ENCODE results near the gene TCAP.
"Not testable (repeated sequence)": the region's sequence is repeated elsewhere in the genome, so short reads cannot be mapped to it uniquely, and the experiment has no call there.

Gene TCAP

DNA sequence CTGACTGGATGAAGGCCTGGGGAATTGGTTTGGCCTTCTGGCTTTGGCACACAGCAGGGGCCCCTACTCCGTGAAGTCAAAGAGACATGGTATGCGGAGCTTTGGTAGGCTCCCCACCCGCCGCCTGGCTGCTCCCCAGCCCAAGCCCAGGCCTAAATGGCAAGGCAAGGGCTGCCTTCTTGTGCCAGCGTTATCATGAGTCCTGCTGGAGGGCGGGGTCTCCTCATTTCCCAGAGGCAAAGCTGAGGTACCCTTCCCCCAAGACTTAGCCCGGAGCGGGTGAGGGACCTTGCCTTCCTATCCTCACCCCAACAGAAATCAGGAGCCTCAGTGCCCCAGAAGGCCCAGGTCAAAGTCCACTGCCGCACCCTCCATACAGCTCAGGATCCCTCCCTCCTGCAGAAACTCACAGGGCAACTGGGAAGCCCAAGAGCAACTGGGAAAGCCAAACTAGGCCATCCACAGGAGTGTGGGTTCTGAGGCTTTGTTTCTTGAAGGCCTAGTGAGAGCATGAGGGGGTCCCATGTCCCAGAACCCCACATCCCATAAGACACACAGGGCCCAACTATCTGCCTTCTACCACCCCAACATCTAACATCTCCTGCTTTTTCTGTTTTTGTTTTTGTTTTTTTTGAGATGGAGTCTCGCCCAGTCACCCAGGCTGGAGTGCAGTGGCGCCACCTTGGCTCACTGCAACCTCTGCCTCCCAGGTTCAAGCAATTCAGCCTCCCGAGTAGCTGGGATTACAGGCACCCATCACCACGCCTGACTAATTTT lies 13.4 kb downstream of the TCAP start:
- no peak for DNase-seq

DNA sequence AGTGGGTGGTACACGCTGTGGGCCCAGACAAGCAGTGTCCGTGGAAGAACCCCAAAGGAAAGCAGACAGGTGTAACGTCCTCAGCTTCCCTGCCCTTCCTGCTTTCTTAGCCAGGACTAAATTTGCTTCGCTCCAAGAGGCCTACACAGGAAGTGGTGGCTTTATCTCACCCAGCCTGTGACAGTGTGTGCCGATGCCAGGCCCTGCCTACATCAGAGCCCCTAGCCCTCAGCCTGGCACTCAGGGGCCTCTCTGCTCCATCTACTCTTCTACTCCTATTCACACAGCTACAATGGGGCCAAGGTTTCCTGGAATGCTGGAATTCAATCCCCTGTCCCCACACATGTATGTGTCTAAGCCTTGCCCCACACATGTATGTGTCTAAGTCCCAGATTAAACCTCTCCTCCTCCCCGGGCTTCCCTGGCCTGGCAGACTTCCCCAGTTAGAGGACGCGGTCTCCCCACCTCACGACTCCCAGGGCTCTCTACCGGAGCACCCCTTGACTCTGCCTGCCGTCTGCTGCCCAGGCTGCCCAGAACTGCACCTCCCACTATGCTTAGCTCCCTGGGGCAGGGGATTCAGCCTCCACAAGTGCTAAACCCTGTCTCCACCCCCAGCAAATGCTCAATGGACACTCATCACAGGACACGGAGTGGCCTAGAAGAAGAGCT lies 14.5 kb downstream of the TCAP start:
- DNase-seq: no peak

DNA sequence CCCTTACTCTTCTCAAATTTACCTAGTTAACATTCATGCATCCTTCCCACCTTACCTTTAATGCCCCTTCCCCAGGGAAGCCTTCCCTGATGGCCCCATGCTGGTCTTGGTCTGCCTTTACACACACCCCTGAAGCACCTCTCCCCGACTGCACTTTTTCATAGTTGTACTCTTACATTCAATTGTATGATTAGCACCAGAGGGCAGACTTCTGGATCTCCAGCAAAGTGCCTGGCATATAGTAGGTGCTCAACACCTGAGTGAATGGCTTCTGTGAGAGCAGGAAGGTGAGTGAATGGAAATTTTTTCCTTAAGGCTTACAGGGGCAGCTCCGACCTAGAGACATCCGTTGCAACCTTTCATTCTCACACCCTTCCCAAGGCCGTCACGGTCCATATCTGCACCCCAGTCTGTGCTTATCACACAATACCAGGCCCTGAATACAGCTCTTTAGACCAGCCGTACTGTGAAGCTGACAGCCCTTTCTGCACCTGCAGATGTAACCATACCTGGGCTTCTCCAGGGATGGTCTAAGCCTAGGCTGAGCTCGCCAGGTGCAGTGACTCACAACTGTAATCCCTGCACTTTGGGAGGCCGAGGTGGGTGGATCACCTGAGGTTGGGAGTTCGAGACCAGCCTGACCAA lies 18.3 kb downstream of the TCAP start:
- no peak for DNase-seq

DNA sequence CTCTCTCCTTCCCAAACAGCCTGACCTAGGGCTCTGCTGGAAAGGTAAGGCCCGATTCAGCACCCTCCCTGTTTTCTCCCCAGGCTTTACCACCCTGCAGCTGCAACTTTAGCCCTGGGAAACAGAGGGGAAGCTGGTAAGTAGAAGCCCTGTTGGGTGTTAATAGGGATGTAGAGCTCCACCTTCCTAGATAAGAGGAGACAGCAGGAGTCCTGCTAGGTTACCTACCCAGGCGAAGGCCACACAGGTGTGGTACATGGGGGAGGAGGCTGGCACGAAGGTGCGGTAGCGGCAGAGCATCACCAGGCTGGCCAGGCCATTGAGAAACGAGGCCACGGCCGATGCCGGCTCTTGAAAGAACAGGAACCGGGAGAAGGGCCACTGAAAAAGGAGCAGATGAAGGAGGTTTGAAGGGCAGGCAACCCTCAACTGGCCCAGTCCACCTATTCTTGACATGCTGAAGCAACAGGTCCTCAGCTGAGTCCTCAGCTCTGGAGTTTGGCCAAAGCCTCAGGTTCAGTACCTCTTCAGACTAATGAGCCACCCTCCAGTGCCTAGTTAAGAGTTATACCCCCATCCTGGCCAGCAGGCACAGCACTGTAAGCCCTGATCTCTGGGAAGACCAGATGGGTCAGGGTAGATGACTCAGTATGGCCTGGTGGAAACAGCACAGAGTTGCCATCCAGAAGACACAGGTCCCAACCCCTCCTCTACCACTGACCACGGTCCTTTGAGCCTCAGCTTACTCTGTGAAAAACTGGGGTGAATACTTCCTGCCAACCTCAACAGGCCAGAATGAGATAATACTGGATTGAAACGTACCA lies 19.4 kb downstream of the TCAP start:
- DNase-seq: no peak

DNA sequence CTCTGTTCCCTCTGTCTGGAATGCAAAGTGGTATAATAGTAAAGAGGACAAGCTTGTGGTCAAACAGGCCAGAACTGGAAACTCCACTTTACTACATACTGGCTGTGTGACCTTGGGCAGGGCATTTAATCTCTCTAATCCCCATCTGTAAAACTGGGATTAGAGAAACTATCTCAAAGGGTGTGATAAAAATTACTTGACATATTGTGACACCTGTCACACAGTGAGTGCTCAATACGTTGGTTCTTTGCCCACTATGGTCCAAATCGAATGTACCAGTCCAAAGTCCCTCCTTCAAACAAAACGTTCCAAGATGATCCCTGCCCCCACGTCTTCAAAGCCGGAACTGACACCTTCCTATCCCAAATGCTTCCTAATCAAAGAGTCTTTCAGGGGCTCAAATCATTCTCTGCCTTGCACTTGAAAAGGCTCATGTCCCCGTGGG lies 22.0 kb downstream of the TCAP start:
- DNase-seq: no peak

GRCh38 chr17:39687546-39688474 lies 22.7 kb downstream of the TCAP start, which contains the start of gene PGAP3:
Gene PGAP3 (minus strand): TSS chr17:39688057. CDS start chr17:39688014, 43 bp downstream.
- DNase-seq: peak; percentile 26 to 96 (median 83)

- no peak for DNase-seq
These were observed 23.3 kb downstream of the TCAP start for GRCh38 chr17:39688475-39688835.

GRCh38 chr17:39688945-39689344 lies 23.8 kb downstream of the TCAP start:
- no peak for DNase-seq

- DNase-seq: no peak
These were observed 29.4 kb downstream of the TCAP start for GRCh38 chr17:39694593-39694992.

- no peak for DNase-seq
These were observed 29.9 kb downstream of the TCAP start for GRCh38 chr17:39695089-39695474.

GRCh38 chr17:39696731-39697130 lies 31.6 kb downstream of the TCAP start:
- no peak for DNase-seq

GRCh38 chr17:39697961-39698360 lies 32.8 kb downstream of the TCAP start:
- no peak for DNase-seq

DNA sequence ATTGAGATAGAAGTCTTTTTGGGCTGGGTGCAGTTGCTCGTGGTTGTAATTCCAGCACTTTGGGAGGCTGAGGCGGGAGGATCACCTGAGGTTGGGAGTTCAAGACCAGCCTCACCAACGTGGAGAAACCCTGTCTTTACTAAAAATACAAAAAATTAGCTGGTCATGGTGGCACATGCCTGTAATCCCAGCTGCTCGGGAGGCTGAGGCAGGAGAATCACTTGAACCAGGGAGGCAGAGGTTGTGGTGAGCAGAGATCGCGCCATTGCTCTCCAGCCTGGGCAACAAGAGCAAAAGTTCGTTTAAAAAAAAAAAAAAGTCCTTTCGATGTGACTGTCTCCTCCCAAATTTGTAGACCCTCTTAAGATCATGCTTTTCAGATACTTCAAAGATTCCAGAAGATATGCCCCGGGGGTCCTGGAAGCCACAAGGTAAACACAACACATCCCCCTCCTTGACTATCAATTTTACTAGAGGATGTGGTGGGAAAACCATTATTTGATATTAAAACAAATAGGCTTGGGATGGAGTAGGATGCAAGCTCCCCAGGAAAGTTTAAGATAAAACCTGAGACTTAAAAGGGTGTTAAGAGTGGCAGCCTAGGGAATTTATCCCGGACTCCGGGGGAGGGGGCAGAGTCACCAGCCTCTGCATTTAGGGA lies 34.1 kb downstream of the TCAP start:
- not testable (repeated sequence) for DNase-seq

DNA sequence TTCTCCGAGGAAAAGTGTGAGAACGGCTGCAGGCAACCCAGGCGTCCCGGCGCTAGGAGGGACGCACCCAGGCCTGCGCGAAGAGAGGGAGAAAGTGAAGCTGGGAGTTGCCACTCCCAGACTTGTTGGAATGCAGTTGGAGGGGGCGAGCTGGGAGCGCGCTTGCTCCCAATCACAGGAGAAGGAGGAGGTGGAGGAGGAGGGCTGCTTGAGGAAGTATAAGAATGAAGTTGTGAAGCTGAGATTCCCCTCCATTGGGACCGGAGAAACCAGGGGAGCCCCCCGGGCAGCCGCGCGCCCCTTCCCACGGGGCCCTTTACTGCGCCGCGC lies 34.6 kb downstream of the TCAP start, which contains the start of gene ERBB2:
ERBB2 (plus strand) TSS at position 247 of the 330 bp plus-strand sequence. CDS start 175 bp downstream, outside the sequence.
- DNase-seq: peak in 11 of 58 donors; percentile 1 to 42 (median 16)

GRCh38 chr17:39700148-39700987 lies 35.2 kb downstream of the TCAP start:
- no peak for DNase-seq

DNA sequence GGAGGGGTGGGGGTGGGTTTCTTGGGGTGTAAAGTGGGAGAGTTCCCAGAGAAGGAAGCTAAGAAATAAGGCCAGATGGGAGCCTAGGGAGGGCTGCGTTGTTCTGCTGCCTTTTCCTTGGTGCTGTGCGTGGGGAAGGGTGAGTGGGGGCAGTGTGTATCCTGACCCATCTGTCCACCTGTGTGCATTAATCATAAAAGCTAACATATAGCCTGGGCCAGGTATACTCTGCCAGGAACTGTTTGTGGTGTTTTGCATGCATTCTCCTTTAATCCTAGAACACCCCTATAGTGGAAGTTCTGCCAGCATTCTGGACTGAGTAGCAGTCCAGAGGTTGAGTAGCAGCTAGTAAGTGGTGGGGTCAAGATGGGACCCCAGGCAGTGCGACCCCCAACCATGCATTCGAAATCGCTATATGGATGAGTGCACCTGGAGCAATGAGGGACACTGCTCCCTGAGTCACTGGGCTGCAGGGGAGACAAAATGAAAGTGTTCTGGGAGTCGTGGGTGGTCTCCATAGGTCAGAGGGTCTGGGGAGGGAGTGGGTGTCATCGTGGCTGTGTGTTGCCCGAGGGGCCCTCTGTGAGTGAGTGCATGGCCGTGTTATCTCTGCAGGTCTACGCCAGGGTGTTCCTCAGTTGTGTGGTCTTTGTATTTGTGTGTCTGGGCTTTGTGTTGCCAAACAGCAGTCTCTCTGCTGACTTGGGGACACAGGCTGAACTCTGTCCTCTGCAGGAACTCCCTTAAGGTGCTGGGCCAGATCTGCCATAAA lies 36.0 kb downstream of the TCAP start:
- no peak for DNase-seq

GRCh38 chr17:39701784-39702422 lies 36.8 kb downstream of the TCAP start:
- DNase-seq: no peak
